H9 (cell line): ENCODE data around the gene DDC. TPM values are rescaled to one million over a fixed set of nuclear protein-coding genes. Genes with fewer than 3 reads are reported as not detected.

Source experiments
- DNase-seq: peaks from one replicate; pipeline ENCODE4 v3.0.0-alpha.2; 2017
- H2AFZ ChIP-seq: one replicate; pipeline ENCODE4 v1.6.1; 2013; ENCODE audit warnings: mild to moderate bottlenecking, low read length, control low read depth, moderate library complexity
- H2AK5ac ChIP-seq: 2 replicates; pipeline ENCODE4 v1.6.1; 2013; ENCODE audit warnings: low read length, control low read depth, mixed read lengths; ENCODE audit not compliant: insufficient read length
- H2BK120ac ChIP-seq: one replicate; pipeline ENCODE4 v1.6.1; 2013; ENCODE audit warnings: low read depth, mild to moderate bottlenecking, low read length, control low read depth, inconsistent platforms; ENCODE audit not compliant: poor library complexity, severe bottlenecking
- H2BK12ac ChIP-seq: 2 replicates; pipeline ENCODE4 v1.6.1; 2013; ENCODE audit warnings: low read length, control low read depth, mixed read lengths, low read depth; ENCODE audit not compliant: insufficient read length
- H2BK15ac ChIP-seq: 2 replicates; pipeline ENCODE4 v1.6.1; 2013; ENCODE audit warnings: low read depth, low read length, control low read depth
- H2BK20ac ChIP-seq: one replicate; pipeline ENCODE4 v1.6.1; 2013; ENCODE audit warnings: low read depth, mild to moderate bottlenecking, low read length, control low read depth, inconsistent platforms; ENCODE audit not compliant: poor library complexity, severe bottlenecking
- H2BK5ac ChIP-seq: 2 replicates; pipeline ENCODE4 v1.6.1; 2013; ENCODE audit warnings: low read length, control low read depth, mixed read lengths; ENCODE audit not compliant: insufficient read length
- H3K14ac ChIP-seq: 2 replicates; pipeline ENCODE4 v1.6.1; 2013; ENCODE audit warnings: low read length, control low read depth; ENCODE audit not compliant: insufficient read depth
- H3K18ac ChIP-seq: 2 replicates; pipeline ENCODE4 v1.6.1; 2013; ENCODE audit warnings: low read depth, mild to moderate bottlenecking, mixed read lengths, low read length, control low read depth; ENCODE audit not compliant: insufficient read length
- H3K23ac ChIP-seq: 2 replicates; pipeline ENCODE4 v1.6.1; 2013; ENCODE audit warnings: low read length, control low read depth, mixed read lengths, low read depth; ENCODE audit not compliant: insufficient read length
- H3K23me2 ChIP-seq: 2 replicates; pipeline ENCODE4 v1.6.1; 2013; ENCODE audit warnings: low read depth, mild to moderate bottlenecking, mixed read lengths, low read length, control low read depth; ENCODE audit not compliant: insufficient read length, poor library complexity, severe bottlenecking
- H3K27ac ChIP-seq: 2 replicates; pipeline ENCODE4 v1.5.1; 2013; ENCODE audit warnings: low read length, control low read depth, mixed read lengths, low read depth; ENCODE audit not compliant: insufficient read length
- H3K27me3 ChIP-seq: 2 replicates; pipeline ENCODE4 v1.6.1; 2013; ENCODE audit warnings: low read length, control low read depth, inconsistent platforms; ENCODE audit not compliant: insufficient read depth
- H3K4ac ChIP-seq: 2 replicates; pipeline ENCODE4 v1.6.1; 2013; ENCODE audit warnings: low read depth, mild to moderate bottlenecking, control low read depth, inconsistent platforms, low read length, moderate library complexity
- H3K4me1 ChIP-seq: 2 replicates; pipeline ENCODE4 v1.6.1; 2013; ENCODE audit warnings: low read length, control low read depth, inconsistent platforms; ENCODE audit not compliant: insufficient read depth
- H3K4me2 ChIP-seq: 2 replicates; pipeline ENCODE4 v1.6.1; 2013; ENCODE audit warnings: low read length, control low read depth, mixed read lengths; ENCODE audit not compliant: insufficient read length, insufficient read depth
- H3K56ac ChIP-seq: 2 replicates; pipeline ENCODE4 v1.6.1; 2013; ENCODE audit warnings: low read depth, mild to moderate bottlenecking, mixed read lengths, low read length, control low read depth; ENCODE audit not compliant: insufficient read length
- H3K79me1 ChIP-seq: 2 replicates; pipeline ENCODE4 v1.6.1; 2013; ENCODE audit warnings: low read depth, mild to moderate bottlenecking, moderate library complexity, low read length, control low read depth, inconsistent platforms; ENCODE audit not compliant: insufficient read depth, poor library complexity, severe bottlenecking
- H3K79me2 ChIP-seq: 2 replicates; pipeline ENCODE4 v1.6.1; 2013; ENCODE audit warnings: low read length, control low read depth, inconsistent platforms; ENCODE audit not compliant: insufficient read depth
- H3K9ac ChIP-seq: 2 replicates; pipeline ENCODE4 v1.6.1; 2013; ENCODE audit warnings: low read length, control low read depth, mixed read lengths; ENCODE audit not compliant: insufficient read length; ENCODE audit errors: extremely low read depth
- H3K9me3 ChIP-seq: one replicate; pipeline ENCODE4 v1.6.1; 2013; ENCODE audit warnings: low read depth, low read length, inconsistent platforms; ENCODE audit not compliant: control insufficient read depth
- H3T11ph ChIP-seq: one replicate; pipeline ENCODE4 v1.6.1; 2013; ENCODE audit warnings: mild to moderate bottlenecking, low read length, control low read depth, inconsistent platforms
- H4K20me1 ChIP-seq: one replicate; pipeline ENCODE4 v1.6.1; 2013; ENCODE audit not compliant: control insufficient read depth, insufficient read length, insufficient read depth
- H4K5ac ChIP-seq: 2 replicates; pipeline ENCODE4 v1.6.1; 2013; ENCODE audit warnings: low read depth, mild to moderate bottlenecking, mixed read lengths, low read length, control low read depth; ENCODE audit not compliant: insufficient read length
- H4K8ac ChIP-seq: replicated peaks from 2 replicates; pipeline ENCODE4 v1.6.1; 2013; ENCODE audit warnings: low read length, control low read depth, mixed read lengths, low read depth; ENCODE audit not compliant: insufficient read length
- H4K91ac ChIP-seq: 2 replicates; pipeline ENCODE4 v1.6.1; 2013; ENCODE audit warnings: low read depth, mild to moderate bottlenecking, moderate library complexity, mixed read lengths, low read length, control low read depth; ENCODE audit not compliant: insufficient read length
- H3K27ac Mint-ChIP-seq, 3 experiments: 2 replicates in 2 of 3; 3 replicates in 1 of 3; pipeline ENCODE4 v1.8.0; 2020 to 2021; ENCODE audit warnings: mixed read lengths in 3 of 3, mild to moderate bottlenecking in 1 of 3, moderate library complexity in 1 of 3
- H3K27me3 Mint-ChIP-seq: 2 replicates; pipeline ENCODE4 v1.8.0; 2021; ENCODE audit warnings: low read depth, mild to moderate bottlenecking, moderate library complexity, mixed read lengths
- H3K36me3 Mint-ChIP-seq, 3 experiments: 2 replicates in 2 of 3; 3 replicates in 1 of 3; pipeline ENCODE4 v1.8.0; 2020 to 2021; ENCODE audit warnings: low read depth in 3 of 3, mixed read lengths in 3 of 3; ENCODE audit not compliant: insufficient read depth in 1 of 3
- H3K4me1 Mint-ChIP-seq, 2 experiments: 2 replicates each; pipeline ENCODE4 v1.8.0; 2020; ENCODE audit warnings: mixed read lengths in 2 of 2
- H3K4me3 Mint-ChIP-seq, 2 experiments: 2 replicates in 1 of 2; 3 replicates in 1 of 2; pipeline ENCODE4 v1.8.0; 2020 to 2021; ENCODE audit warnings: mild to moderate bottlenecking in 2 of 2, mixed read lengths in 2 of 2, moderate library complexity in 1 of 2
- H3K9me3 Mint-ChIP-seq, 2 experiments: 2 replicates in 1 of 2; 3 replicates in 1 of 2; pipeline ENCODE4 v1.8.0; 2020; ENCODE audit warnings: mild to moderate bottlenecking in 2 of 2, mixed read lengths in 2 of 2, moderate library complexity in 1 of 2
- CTCF ChIP-seq: fragments of 200-600 bp; sonication (generic); conservative IDR thresholded peaks from 3 replicates; pipeline ENCODE4 v1.8.0; 2021; ENCODE audit warnings: antibody characterized with exemption, mild to moderate bottlenecking
- WGBS: extraction: QIAGEN DNeasy Blood & Tissue Kit; methylation state at CpG from one replicate; pipeline ENCODE4 v1.1.7; 2013; ENCODE audit warnings: missing lambda C conversion rate, low lambda C conversion rate, mixed read lengths; ENCODE audit not compliant: insufficient read length; ENCODE audit errors: extremely low coverage; 5-methylcytosine and 5-hydroxymethylcytosine counted together
- total RNA-seq: library from RNA; stranded (reverse); gene quantifications from 2 replicates; pipeline ENCODE4 v1.2.1, GENCODE V29; 2021

DDC gene
- total RNA-seq, 1 experiment from 2014 or later: not detected

- no peak overlapping the region for H3K27ac Mint-ChIP-seq
- no peak for DNase-seq
- Histone ChIP-seq H2BK12ac (no peak overlapping the region), H3K4me2 (no peak overlapping the region), H2BK5ac (no peak overlapping the region), H2AFZ (no peak overlapping the region), H2AK5ac (no peak overlapping the region), H3K79me1 (no peaks in the 10 kb centered on the region), H4K5ac (no peak overlapping the region), H3K27me3 (no peaks in the 10 kb centered on the region), H3K18ac (no peak overlapping the region), H2BK120ac (no peak overlapping the region), H3K4ac (no peak overlapping the region), H3K27ac (no peak overlapping the region), H3K14ac (no peak overlapping the region), H2BK15ac (no peak overlapping the region), H3K4me1 (no peaks in the 10 kb centered on the region), H4K91ac (no peak overlapping the region), H2BK20ac (no peak overlapping the region), H3K23me2 (no peaks in the 10 kb centered on the region), H3T11ph (no peak overlapping the region), H3K79me2 (no peaks in the 10 kb centered on the region), H3K56ac (no peak overlapping the region), H3K9ac (no peak overlapping the region), H4K8ac (no peak overlapping the region), H4K20me1 (no peaks in the 10 kb centered on the region), H3K9me3 (no peaks in the 10 kb centered on the region), H3K23ac (no peak overlapping the region)
- H3K36me3 Mint-ChIP-seq: peaks cover 0 to 3% (median 2%) of the 10 kb centered on the region in 3 experiments; a peak in 3 of 7 replicates
- H3K4me3 Mint-ChIP-seq: no peak overlapping the region
- H3K9me3 Mint-ChIP-seq: peaks cover 20 to 22% of the 10 kb centered on the region in 2 experiments
- H3K4me1 Mint-ChIP-seq: peaks cover 3 to 6% of the 10 kb centered on the region in 2 experiments; a peak in 3 of 4 replicates
- no peak for TF ChIP-seq CTCF
- H3K27me3 Mint-ChIP-seq: peaks cover 5% of the 10 kb centered on the region
- WGBS: no CpG with 5 or more reads among the region's 30 CpGs
These were observed 72.3 kb downstream of the DDC start for GRCh38 chr7:50492770-50493519.
